OCI-LY3 (cell line): ENCODE data around the gene AIG1.

Source experiments
- H2AFZ ChIP-seq: fragments of 200-600, 300-600 bp; shearing (Covaris generic); 2 replicates; pipeline ENCODE4 v1.6.0; 2014; ENCODE audit warnings: antibody characterized with exemption, low read depth, low read length
- H3K27ac ChIP-seq: fragments of 200-600, 300-600 bp; sonication (generic); 2 replicates; pipeline ENCODE4 v1.5.1; 2014; ENCODE audit warnings: mild to moderate bottlenecking, low read length, moderate library complexity, mixed read lengths
- H3K27me3 ChIP-seq: fragments of 200-600, 300-600 bp; sonication (generic); 2 replicates; pipeline ENCODE4 v1.6.1; 2014; ENCODE audit warnings: low read depth, low read length, mixed read lengths
- H3K36me3 ChIP-seq: fragments of 200-600, 300-600 bp; sonication (generic); replicated peaks from 2 replicates; pipeline ENCODE3; 2014; ENCODE audit warnings: low read depth, low read length, mixed read lengths
- H3K4me1 ChIP-seq: fragments of 300-600, 200-600 bp; sonication (generic); 2 replicates; pipeline ENCODE4 v1.6.1; 2014; ENCODE audit warnings: low read length, mixed read lengths
- H3K4me2 ChIP-seq: fragments of 200-600, 300-600 bp; sonication (generic); 2 replicates; pipeline ENCODE4 v1.6.1; 2014; ENCODE audit warnings: low read length, mixed read lengths
- H3K4me3 ChIP-seq: fragments of 300-600, 200-600 bp; sonication (generic); 2 replicates; pipeline ENCODE4 v1.5.1; 2014; ENCODE audit warnings: antibody characterized with exemption, mild to moderate bottlenecking, low read length, moderate library complexity
- H3K79me2 ChIP-seq: fragments of 300-600, 200-600 bp; shearing (Covaris generic); 2 replicates; pipeline ENCODE4 v1.6.1; 2014; ENCODE audit warnings: mild to moderate bottlenecking, low read length, mixed read lengths
- H3K9ac ChIP-seq: fragments of 300-600, 200-600 bp; shearing (Covaris generic); 2 replicates; pipeline ENCODE4 v1.6.0; 2014; ENCODE audit warnings: mild to moderate bottlenecking, low read length, moderate library complexity
- H3K9me3 ChIP-seq: fragments of 200-600, 300-600 bp; shearing (Covaris generic); 2 replicates; pipeline ENCODE4 v1.6.1; 2014; ENCODE audit warnings: low read length, mixed read lengths; ENCODE audit not compliant: insufficient read depth
- H4K20me1 ChIP-seq: fragments of 200-600, 300-600 bp; sonication (generic); 2 replicates; pipeline ENCODE4 v1.6.1; 2016; ENCODE audit warnings: low read length, mixed read lengths; ENCODE audit not compliant: insufficient read depth
- CTCF ChIP-seq: fragments of 200-600, 300-600 bp; sonication (generic); IDR thresholded peaks from 2 replicates; pipeline ENCODE4 v1.5.1; 2014; ENCODE audit warnings: antibody characterized with exemption, low read length, low read depth
- EZH2phosphoT487 ChIP-seq: fragments of 200-600 bp; shearing (Covaris generic); IDR thresholded peaks from 2 replicates; pipeline ENCODE4 v1.6.1; 2018; ENCODE audit warnings: antibody characterized with exemption, mixed run types, low read depth

AIG1 gene

GRCh38 chr6:143064951-143065683 lies 4.4 kb downstream of the AIG1 start:
- no peak overlapping the region for H3K27ac ChIP-seq
- no peak overlapping the region for H2AFZ ChIP-seq
- no peaks in the 10 kb centered on the region for H4K20me1 ChIP-seq
- H3K27me3 ChIP-seq = no peaks in the 10 kb centered on the region
- TF ChIP-seq CTCF (no peak), EZH2phosphoT487 (no peak)
- no peaks in the 10 kb centered on the region for H3K79me2 ChIP-seq
- H3K4me1 ChIP-seq = peaks cover 6% of the 10 kb centered on the region; the same call in 1 of the 2 replicates
- no peaks in the 10 kb centered on the region for H3K36me3 ChIP-seq
- H3K9ac ChIP-seq = no peak overlapping the region
- H3K9me3 ChIP-seq = no peaks in the 10 kb centered on the region
- H3K4me3 ChIP-seq = no peak overlapping the region
- H3K4me2 ChIP-seq = no peak overlapping the region

- Histone ChIP-seq H3K9ac (no peak overlapping the region), H2AFZ (no peak overlapping the region), H3K9me3 (no peaks in the 10 kb centered on the region), H3K27me3 (no peaks in the 10 kb centered on the region), H3K4me1 (no peaks in the 10 kb centered on the region), H3K79me2 (no peaks in the 10 kb centered on the region), H3K4me3 (no peak overlapping the region), H3K36me3 (no peaks in the 10 kb centered on the region), H3K4me2 (no peak overlapping the region), H4K20me1 (no peaks in the 10 kb centered on the region), H3K27ac (no peak overlapping the region)
- no peak for TF ChIP-seq CTCF
- no peak for TF ChIP-seq EZH2phosphoT487
These were observed 7.3 kb downstream of the AIG1 start for GRCh38 chr6:143068001-143068400.

- Histone ChIP-seq H2AFZ (no peak overlapping the region), H3K79me2 (no peaks in the 10 kb centered on the region), H3K9ac (no peak overlapping the region), H4K20me1 (no peaks in the 10 kb centered on the region), H3K27me3 (no peaks in the 10 kb centered on the region), H3K4me2 (no peak overlapping the region), H3K36me3 (no peaks in the 10 kb centered on the region), H3K4me1 (no peaks in the 10 kb centered on the region), H3K4me3 (no peak overlapping the region), H3K9me3 (no peaks in the 10 kb centered on the region), H3K27ac (no peak overlapping the region)
- TF ChIP-seq EZH2phosphoT487 (no peak), CTCF (no peak)
These were observed 13.4 kb downstream of the AIG1 start for GRCh38 chr6:143074101-143074500.

- Histone ChIP-seq H2AFZ (no peak overlapping the region), H3K27ac (no peak overlapping the region), H3K4me3 (no peak overlapping the region), H3K36me3 (no peaks in the 10 kb centered on the region), H3K27me3 (no peaks in the 10 kb centered on the region), H3K9ac (no peak overlapping the region), H3K9me3 (no peaks in the 10 kb centered on the region), H4K20me1 (no peaks in the 10 kb centered on the region), H3K4me2 (no peak overlapping the region), H3K4me1 (no peaks in the 10 kb centered on the region), H3K79me2 (no peaks in the 10 kb centered on the region)
- TF ChIP-seq CTCF = no peak
- TF ChIP-seq EZH2phosphoT487 = no peak
These were observed 14.1 kb downstream of the AIG1 start for GRCh38 chr6:143074670-143075318.
